GM12872 (cell line): ENCODE measurements around the gene RNF220.

Experiments
- CTCF ChIP-seq: IDR thresholded peaks from 3 replicates; pipeline ENCODE4 v1.5.1; 2011; ENCODE audit warnings: low read depth, mild to moderate bottlenecking, low read length, moderate library complexity; ENCODE audit not compliant: insufficient read depth

Gene RNF220

DNA sequence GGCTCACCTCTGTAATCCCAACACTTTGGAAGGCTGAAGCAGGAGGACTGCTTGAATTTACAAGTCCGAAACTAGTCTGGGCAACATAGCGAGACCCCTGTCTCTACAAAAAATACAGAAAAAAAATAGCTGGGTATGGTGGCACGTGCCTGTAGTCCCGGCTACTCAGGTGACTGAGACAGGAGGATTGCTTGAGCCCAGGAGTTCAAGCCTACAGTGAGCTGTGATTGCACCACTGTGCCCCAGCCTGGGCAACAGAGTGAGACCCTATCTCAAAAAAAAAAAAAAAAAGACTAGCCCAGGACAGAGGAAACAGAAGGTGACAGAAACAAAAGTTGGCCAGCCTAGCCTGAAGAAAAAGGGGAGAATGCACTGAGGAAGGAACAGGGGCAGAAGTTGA, 290.6 kb downstream of the RNF220 start:
- no peak for TF ChIP-seq CTCF

- TF ChIP-seq CTCF = no peak
Measured at GRCh38 chr1:44696101-44696500, 291.0 kb downstream of the RNF220 start.

GRCh38 chr1:44696789-44697345, 291.8 kb downstream of the RNF220 start:
- TF ChIP-seq CTCF = no peak

GRCh38 chr1:44698138-44698537, 293.1 kb downstream of the RNF220 start:
- TF ChIP-seq CTCF = no peak

DNA sequence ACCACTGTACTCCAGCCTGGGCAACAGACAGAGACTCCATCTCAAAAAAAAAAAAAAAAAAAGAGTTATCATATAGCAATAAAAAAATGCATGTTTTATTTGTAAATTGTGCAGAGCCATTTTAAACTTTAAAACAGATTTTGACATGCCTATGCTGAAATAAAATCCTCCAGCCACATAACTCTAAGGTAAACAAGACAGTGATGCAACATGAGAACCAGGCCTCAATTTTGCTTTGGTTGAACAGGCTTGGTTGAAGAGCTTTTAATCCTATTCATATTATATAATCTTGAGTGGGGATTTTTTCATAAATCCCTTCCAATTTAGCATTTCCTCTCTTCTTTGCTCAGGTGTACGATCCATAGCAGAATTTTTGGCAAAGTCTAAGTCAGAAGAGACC, 295.5 kb downstream of the RNF220 start:
- no peak for TF ChIP-seq CTCF

GRCh38 chr1:44701141-44701573, 296.1 kb downstream of the RNF220 start:
- TF ChIP-seq CTCF = no peak
